Measurements from ENCODE around the gene PPM1J.

GRCh38 chr1:112687785-112688496, 27.2 kb downstream of the PPM1J start:
- no peak for TF ChIP-seq CHD1 (IDR thresholded peaks at IDR 0.05; ENCODE audit: low read depth, low read length)
- TF ChIP-seq MAX (IDR thresholded peaks at IDR 0.05), result no peak
- TF ChIP-seq POLR2A (IDR thresholded peaks at IDR 0.05; ENCODE audit: control extremely low read depth in 1 of 2, low read depth in 2 of 2, low read length in 2 of 2), result no peak
- TF ChIP-seq RFX5 (IDR thresholded peaks at IDR 0.05; ENCODE audit: borderline replicate concordance, low read depth, low read length), result no peak

Data from H1 (cell line).